Stimulated activated CD8-positive, alpha-beta memory T cell treated with anti-CD3 and anti-CD28 coated beads, Interleukin-7, amount 100 ng/mL, for 24 hours (primary cell): ENCODE data around the gene GREB1L.
"Not testable (repeated sequence)": the region's sequence is repeated elsewhere in the genome, so short reads cannot be mapped to it uniquely, and the experiment has no call there.

Source experiments
- DNase-seq: peaks from one replicate; pipeline ENCODE4 v3.0.0-alpha.2; 2020; ENCODE audit warnings: low read depth

The GREB1L gene

DNA sequence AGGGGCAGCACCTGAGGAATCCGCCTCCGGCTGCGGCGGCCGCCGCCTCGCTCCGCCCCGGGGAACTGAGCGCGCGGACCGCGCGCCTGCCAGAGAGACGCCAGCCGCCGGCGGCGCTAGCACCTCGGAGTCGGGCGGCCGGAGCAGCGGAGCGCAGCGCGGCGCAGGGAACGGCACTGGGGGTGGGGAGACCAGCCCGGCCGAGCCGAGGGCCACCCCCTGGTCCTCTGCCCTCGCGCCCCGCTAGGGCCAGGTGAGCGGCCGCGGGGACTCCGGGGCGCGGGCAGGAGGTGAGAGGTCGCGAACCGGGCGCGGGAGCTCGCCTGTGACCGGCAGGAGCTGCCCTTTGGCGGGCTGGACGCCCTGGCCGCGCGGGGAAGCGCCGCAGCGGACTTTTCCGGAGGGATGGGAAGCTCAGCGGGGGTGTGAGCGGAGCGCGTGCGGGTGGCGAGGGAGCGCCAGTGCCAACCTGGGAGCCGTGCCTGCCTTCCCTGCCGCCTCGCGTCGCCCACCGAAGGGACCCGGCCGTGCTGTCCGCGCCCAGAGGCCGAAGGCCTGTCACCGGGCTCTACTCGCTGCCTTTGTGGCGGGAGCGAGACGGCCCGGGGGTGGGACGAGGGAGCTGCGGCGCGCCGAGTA is at the start of gene GREB1L:
Gene GREB1L, plus strand, starts transcription at position 92 of the 639 bp plus-strand sequence. CDS start 141,287 bp downstream, outside the sequence.
- DNase-seq, result no peak

DNA sequence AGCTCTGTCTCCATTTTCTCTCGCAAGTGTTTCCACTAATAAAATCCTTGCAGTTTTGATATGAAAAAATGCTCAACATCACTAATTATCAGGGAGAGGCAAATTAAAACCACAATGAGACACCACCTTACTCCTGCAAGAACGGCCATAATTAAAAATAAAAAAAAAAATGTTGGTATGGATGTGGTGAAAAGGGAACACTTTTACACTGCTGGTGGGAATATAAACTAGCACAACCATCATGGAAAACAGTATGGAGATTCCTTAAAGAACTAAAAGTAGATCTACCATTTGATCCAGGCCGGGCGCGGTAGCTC is 49.8 kb upstream of the GREB1L start:
- no peak for DNase-seq

GRCh38 chr18:21194871-21195771 is 46.9 kb upstream of the GREB1L start:
- no peak for DNase-seq

GRCh38 chr18:21196426-21196825 is 45.6 kb upstream of the GREB1L start:
- DNase-seq, result no peak

DNA sequence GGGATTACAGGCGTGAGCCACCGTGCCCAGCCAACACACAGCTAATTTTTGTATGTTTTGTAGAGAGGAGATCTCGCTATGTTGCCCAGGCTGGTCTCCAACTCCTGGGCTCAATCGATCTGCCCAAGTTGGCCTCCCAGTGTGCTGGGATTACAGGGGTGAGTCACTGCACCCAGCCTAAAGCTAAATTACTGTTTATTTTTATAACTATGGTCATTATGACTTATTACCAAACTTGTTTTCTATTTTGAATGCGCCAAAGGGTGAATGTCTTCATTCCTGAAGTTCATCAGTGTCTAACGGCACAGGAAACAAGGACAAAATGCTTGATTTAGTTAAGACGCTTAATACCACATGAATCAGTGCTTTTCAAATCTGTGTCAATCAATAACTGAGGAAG is 38.9 kb upstream of the GREB1L start:
- no peak for DNase-seq

- no peak for DNase-seq
Measured at GRCh38 chr18:21203542-21204241, 38.3 kb upstream of the GREB1L start.

- no peak for DNase-seq
Measured at GRCh38 chr18:21205695-21206094, 36.3 kb upstream of the GREB1L start.

DNA sequence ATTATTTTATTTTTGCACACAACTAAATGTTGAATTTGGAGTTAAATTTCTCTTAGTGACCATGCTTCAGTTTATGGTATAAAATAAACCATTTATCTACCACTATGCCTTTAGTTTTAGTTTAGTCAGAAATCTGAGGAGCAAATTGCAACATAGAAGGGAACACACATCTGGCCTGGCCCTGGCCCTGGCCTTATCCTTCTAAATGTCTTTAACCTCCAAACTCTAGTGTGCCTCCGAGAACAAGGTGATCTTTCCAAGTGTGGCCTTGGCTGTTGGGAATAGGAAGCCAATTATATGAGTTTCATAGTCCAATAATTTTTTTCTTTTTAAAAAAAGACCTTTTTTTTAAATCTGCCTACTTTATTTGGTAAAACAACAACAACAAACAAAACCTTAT is 31.8 kb upstream of the GREB1L start:
- no peak for DNase-seq

- DNase-seq, result no peak
Measured at GRCh38 chr18:21210784-21211183, 31.2 kb upstream of the GREB1L start.

- DNase-seq, result not testable (repeated sequence)
Measured at GRCh38 chr18:21214409-21214808, 27.6 kb upstream of the GREB1L start.

DNA sequence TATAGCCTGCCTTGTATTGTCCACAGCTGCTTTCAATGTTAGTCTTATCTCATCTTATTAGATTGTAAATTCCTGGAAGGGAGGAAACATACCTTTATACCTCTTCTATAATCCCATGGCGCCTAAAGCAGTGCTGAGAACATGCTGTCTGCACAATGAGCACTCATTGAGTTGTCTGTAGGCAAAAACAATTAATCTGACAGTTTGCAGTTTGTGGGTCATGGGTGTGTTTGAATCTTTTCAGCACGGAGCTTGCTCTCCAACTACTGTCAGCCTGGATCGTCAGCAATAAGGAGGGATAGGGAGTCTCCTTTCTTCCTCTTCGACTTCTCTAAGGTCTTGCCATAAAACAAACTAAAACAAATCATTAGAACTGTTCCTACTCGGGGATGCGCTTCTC is 26.5 kb upstream of the GREB1L start:
- no peak for DNase-seq

GRCh38 chr18:21218862-21219261 is 23.2 kb upstream of the GREB1L start:
- DNase-seq, result no peak

- DNase-seq, result no peak
Measured at GRCh38 chr18:21230436-21230835, 11.6 kb upstream of the GREB1L start.

DNA sequence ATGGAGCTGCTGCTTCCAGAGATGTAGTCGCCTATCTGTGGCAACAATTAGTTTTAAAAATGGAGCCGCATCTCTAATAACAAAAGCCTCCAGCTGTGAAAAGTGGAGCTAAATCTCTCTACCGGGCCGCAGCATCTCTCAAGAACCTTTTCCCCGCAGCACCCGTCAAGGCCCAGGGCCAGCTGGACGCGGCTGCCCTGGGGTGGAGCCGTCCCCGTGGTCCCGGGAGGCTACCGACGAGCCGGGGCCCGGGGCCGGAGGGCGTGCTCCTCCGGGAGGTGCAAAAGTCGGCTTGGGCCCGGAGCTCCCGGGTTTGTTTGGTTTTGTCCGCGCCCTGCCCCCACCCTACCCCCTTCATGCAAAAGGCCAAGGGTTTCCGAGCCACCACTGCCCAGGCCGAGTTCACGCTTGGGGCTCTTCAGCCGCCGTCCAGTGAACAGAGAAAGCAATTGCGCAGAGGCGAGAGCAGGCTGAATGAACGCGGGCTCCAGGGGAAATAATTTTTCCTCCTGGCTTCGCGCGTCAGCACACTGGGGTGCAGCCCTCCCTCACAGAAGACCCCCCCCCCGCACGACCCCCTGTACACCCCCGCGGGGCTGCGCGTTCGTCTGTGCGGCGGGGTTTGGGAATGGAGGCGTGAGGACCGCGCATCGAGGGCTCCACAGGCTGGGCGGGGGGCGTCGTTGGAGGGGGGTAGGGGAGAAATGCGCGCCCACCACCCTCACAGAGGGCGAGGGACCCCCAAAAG is 557 bp upstream of the GREB1L start:
- DNase-seq, result no peak

DNA sequence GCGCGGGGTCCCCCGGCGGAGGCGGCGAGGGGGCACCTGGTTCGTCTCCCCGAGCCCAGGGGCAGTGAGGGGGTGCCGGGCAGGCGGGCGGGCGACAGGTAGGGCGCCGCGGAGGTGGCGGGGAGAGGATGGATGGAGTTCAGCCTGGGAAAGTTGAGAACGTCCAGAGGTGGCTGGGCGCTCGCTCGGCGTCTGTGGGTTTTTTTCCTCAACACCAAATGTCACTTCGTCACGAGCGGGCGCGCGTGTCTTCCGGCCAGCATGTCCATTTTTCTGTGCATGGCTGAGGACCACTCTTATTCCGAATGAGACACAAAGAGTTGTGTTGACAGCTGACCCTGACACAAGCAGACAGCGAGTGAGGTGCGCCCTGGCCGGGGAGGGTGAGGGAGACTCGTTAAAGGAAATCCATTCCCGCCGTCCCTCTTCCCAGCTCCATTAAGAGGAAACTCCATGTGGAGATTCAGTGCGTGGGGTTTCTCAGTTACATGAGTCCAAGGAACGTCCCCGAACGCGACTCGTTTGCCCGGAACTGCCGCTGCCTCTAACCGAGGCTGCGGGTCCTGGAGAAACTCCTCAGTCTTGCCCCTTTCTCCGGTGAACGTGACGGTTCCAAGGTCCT is 859 bp downstream of the GREB1L start:
- no peak for DNase-seq

DNA sequence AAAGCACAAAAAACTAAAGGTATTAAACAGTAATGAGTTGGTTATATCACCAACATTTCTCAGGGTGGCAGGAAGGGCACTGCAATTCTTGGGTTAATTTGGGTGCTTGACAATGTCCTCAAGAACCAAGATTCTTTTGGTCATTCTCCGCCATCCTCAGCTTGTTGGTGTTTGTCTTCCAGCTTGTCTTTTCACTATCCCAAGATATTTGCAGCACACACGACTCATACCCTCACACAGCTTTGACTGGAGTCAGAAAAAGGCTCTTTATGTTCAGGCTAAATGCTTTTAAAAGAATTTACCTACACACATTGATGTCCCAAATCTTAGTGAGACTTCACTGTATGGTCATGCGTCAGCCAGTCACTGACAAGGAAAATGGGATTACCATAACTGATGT is 12.5 kb downstream of the GREB1L start:
- no peak for DNase-seq

DNA sequence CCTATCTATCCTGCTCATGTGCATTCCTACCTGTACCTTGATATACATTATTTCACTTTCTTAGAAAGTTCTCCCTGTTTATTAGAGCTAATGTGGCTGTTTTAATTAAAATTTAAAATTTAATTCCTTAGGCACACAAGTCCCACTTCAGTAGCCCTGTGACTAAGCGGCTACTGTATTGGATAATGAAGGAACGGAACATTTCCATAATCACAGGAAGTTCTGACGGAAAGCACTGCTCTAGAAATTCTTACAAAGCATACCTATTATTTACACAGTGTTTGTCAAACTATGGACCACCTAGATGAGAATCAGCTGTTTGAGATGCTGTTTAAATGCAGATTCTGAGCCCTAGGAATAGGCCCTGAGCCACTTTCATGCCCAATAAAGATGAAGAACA is 13.2 kb downstream of the GREB1L start:
- DNase-seq, result no peak

DNA sequence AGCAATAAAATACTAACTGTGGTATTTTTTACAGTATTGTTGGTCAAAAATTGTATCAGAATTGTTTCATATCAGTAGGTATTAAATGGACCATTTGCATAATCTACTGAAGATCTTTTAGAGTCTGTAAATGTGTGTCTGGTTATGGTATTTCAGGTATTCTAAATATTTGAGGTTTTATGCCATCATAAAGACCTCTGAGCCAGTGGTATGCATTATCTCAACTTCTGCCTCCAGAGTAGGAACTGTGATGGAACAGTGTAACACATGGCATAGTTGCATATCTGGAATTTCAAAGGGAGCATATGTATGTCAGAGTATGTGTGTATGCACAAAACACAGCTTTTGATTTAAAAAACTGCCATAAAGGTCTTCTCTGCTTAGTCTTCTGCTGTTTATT is 15.4 kb downstream of the GREB1L start:
- no peak for DNase-seq

GRCh38 chr18:21260621-21261020 is 18.6 kb downstream of the GREB1L start:
- no peak for DNase-seq

DNA sequence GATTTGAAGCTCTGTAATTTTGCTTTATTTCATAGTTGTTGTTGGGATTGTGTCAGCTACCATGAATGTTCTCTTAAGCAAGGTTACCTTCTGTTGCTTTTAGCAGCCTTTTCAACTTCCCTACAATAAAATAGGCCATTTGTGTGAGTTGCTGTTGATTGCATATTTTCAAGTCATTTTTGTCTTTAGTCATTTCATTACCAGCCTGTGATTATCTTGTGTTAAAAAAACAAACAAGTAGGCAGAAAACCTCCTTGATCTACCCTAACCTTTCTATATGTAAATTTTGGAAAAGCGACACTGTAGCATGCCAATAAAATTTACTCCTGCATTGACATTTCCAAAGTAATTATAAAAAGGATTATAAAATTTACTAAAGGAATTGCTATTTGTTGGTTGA is 19.3 kb downstream of the GREB1L start:
- DNase-seq, result no peak

GRCh38 chr18:21262244-21262643 is 20.2 kb downstream of the GREB1L start:
- no peak for DNase-seq

DNA sequence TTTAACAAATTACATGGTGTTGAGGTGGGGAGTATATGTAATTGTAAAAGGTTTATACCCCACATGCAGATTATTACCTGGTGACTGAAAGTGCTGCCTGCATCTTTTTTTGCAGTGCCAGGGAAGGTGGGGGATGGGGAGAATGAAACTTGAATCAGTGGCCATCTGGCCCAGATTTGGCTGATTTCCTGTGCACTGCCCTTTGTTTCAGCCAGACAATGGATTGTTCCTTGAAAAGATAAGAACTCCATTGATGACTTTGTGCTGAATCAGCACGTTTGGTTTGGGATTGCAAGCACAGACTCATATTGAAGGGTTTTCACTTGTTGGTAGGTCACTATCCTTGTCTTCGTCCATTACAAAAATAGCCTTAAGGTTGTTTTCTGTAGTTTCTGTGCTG is 20.9 kb downstream of the GREB1L start:
- no peak for DNase-seq
